UCSD-AML1 (cell line): ENCODE data around the gene C11orf68.
A peak's percentile ranks its signal among the peaks of the same experiment; 100 is the strongest.

ENCODE experiments used
- DNase-seq: peaks from one replicate; lab custom pipeline; 2025; ENCODE audit not compliant: unreplicated experiment; lab: John Stamatoyannopoulos, UW

Gene C11orf68

DNA sequence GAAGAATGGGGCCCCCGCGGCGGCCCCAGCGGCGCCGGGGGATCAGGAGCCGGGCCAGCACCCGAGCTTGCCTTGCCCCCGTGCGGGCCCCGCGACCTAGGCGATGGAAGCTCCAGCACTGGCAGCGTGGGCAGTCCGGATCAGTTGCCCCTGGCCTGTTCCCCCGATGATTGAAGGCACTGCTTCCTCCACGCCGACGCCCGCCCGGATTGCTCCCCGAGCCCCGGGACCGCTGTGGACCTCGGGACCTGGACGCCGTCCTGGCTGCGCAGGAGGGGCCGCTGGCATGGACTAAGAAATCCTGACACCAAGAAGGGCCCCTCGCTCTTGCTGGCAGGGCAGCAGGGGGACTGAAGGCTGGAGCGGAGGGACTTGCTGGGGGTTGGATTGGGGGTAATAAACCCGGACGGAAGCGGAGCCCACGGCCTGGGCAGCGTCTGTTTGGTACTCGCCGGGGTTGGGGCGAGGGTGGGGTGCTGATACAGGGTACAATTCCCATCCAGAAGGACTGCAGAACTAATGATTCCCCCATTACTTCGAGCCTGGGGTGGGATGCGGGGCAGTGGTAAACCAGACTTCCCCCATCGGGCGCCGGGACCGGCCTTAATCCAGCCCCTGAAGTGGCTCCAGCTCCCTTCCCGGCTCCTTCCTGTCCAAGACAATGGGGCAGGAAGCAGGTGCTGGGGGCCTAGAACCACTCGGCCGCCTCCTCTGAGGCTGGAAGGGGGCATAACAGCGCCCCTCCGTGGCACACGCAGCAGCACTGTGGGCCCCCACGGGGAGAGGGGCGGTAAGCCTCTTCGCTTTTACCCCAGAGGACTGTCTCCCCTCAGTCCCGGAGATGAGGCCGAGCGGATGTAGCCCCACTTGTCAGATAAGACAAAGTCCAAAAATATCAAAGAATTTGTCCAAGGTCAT, 27.4 kb downstream of the C11orf68 start:
- peak; percentile 76 for DNase-seq

DNA sequence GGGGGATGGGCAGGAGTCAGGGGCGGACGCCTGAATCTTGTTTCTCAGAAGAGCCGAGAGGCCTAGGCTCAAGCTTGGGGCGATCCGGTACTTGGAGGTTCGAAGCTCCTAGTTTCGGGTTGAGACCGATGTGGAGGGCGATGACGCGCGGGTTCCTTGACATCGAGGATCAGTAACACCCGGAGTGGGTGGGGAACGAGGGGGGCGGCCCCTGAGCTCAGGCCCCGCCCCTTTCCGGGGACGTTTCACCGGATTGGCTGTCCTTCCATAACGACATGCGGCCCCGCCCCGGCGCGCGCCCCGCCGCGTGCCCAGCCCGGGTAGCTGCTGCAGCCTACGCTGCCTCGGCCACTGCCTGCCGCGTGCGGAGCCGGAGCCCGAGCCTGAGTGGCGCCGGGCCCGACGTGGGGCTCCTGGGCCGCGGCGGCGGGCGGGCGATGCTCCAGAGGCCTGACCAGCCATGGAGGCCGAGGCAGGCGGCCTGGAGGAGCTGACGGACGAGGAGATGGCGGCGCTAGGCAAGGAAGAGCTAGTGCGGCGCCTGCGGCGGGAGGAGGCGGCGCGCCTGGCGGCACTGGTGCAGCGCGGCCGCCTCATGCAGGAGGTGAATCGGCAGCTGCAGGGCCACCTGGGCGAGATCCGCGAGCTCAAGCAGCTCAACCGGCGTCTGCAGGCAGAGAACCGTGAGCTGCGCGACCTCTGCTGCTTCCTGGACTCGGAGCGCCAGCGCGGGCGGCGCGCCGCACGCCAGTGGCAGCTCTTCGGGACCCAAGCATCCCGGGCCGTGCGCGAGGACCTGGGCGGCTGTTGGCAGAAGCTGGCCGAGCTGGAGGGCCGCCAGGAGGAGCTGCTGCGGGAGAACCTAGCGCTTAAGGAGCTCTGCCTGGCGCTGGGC, 28.3 kb downstream of the C11orf68 start, which contains the start of gene CCDC85B:
Gene CCDC85B (plus strand): TSS at position 350 of the 895 bp plus-strand sequence. CDS start 111 bp downstream, at position 461.
- DNase-seq = peak; percentile 98

DNA sequence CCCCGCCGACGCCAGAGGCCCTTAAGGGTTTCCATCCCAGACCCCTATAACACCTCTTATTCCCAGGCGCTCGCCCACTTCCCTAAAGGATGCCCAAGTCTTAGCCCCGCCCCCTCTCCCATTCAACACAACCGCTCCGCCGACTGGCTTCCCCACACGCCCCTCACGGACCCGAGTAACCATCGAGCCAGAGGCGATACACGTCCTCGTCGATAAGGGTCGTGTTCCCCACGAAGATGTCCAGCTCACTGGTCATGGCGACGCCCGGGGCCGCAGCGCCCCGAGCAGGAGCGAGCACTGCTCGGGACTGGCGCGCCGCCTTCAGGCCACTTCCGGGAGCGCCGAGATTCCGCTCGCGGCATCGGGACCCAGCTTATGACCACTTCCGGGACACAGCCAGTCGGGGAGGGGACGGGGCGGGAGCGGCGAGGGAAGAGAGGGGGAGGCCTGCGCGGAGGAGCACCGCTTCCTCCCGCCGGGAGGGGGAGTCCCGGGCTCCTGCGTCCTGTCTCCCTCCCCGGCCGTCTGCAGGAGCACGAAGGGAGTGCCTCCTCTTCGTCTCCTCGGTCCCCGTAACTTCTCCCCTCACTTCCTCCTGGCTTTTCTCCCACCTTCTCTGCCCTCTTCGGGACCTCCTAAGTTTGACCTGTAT, 30.6 kb downstream of the C11orf68 start, which contains the start of gene FIBP:
Gene FIBP (minus strand): TSS at position 309 of the 652 bp plus-strand sequence. CDS start 53 bp downstream, at position 256.
- DNase-seq = peak; percentile 98

DNA sequence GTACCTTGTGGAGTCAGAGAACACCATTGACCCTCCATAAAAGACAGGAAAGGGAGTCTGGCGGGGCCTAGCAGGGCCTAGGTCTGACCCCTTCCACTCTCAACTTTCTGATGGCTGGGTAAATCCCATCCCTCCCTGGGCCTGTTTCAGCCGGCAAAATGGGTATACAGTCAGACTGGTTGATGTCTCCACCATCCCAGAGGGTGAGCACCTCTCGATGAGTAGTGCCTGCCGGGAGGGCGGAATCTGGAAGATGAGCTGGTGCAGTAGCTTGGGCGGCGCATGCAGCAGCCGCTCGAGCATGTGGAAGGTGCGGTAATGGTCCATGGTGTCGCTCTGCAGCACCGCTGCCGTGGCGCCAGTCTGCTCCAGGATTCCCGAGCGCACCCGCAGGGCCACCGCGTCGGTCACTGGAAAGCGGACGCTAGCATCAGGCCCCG, 31.1 kb downstream of the C11orf68 start:
- no peak for DNase-seq

DNA sequence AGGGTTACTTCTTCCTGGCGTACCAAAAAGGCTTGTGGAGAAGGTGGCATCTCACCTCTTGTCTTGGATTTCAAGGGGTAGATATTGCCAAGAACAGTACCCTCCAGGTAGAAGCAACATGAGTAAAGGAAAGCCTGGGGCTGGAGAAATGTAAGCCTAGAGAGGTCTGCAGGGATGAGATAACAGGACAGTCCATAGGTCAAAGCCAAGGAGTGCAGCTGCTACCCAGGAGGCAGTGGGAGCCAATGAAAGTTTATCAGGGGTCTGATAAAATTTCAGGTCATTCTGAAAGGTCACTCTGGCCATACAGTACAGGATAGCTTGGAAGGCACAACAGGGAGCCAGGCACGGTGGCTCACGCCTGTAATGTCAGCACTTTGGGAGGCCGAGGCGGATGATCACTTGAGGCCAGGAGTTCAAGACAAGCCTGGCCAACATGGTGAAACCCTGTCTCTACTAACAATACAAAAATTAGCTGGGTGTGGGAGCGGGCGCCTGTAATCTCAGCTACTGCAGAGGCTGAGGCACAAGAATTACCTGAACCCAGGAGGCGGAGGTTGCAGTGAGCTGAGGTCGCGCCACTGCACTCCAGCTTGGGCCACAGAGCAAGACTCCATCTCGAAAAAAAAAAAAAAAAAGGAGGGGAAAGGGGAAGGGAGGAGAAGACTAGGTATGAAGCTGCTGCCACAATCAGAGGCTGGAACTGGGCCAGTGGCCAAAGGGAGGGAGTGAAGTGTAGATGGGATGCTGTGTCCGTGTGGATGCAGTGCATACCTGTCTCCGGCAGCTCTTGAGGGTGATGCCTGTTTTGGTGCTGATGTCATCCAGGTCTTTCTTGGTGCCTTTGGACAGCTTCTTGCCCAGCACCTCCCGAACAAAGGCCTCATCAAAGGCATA, 31.8 kb downstream of the C11orf68 start:
- DNase-seq = no peak

DNA sequence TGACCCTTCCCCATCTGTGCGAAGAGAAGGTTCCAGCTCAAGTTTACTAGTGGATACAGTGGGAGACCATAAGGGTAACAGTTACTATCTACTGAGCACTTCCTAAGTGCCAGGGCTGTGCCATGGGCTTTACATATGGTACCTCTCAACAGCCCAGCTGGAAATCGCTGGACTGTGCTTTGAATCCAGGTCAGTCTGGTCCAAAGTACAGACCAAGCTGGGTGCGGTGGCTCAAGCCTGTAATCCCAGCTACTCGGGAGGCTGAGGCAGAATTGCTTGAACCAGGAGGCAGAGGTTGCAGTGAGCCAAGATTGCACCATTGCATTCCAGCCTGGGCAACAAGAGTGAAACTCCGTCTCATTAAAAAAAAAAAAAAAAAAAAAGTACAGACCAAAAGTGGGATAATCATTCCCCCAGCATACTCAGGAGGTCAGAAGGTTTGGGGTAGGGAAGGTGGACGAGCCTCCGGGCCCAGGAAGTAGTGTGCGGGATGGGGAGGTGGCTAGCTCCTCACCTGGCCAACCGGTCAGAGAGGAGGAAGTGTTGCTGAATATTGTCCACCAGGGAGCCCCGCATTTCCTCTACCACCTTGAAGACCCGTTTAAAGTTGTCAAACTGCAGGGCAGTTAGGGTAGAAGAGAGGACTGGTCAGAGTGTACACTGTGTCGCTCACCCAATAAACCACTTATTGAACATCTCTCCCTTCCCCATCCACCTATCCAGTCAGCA, 32.9 kb downstream of the C11orf68 start:
- no peak for DNase-seq

DNA sequence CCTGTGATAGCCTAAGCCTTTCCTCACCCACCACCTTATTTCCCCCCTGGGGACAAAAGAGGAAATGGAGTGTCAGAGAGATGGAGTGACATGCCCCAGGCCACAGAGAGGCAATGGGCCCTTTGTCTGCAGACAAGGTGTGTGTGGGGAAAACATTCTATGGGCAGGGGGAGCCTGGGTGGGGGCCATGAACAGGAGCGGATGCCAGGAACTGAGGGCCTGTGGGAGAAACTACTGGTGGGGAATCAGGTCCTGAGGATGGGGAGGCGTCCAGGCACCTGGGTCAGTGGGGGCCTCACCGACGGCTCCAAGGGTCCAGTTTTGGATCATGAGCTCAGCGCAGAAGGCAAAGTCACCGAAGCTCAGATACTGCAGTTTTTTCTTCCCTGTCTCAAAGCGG, 33.6 kb downstream of the C11orf68 start:
- no peak for DNase-seq

DNA sequence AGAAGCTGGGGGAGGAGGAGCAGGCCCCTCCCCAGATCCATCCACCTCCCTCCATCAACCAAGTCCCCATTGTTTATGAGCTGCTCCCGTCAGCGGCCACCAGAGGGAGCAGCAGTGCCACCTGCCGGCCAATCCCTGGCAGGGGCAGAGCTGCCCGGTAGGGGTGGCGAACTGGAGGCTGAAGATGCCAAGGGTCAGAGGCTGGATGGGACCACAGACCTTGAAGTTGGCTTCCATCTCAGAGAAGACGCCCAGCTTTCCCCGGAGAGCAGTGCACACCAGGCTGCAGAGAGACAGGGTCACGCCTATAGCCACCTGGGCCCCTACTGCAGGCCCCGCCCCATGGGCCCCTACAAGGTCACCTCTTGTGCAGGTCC, 34.2 kb downstream of the C11orf68 start:
- DNase-seq = peak; percentile 81

DNA sequence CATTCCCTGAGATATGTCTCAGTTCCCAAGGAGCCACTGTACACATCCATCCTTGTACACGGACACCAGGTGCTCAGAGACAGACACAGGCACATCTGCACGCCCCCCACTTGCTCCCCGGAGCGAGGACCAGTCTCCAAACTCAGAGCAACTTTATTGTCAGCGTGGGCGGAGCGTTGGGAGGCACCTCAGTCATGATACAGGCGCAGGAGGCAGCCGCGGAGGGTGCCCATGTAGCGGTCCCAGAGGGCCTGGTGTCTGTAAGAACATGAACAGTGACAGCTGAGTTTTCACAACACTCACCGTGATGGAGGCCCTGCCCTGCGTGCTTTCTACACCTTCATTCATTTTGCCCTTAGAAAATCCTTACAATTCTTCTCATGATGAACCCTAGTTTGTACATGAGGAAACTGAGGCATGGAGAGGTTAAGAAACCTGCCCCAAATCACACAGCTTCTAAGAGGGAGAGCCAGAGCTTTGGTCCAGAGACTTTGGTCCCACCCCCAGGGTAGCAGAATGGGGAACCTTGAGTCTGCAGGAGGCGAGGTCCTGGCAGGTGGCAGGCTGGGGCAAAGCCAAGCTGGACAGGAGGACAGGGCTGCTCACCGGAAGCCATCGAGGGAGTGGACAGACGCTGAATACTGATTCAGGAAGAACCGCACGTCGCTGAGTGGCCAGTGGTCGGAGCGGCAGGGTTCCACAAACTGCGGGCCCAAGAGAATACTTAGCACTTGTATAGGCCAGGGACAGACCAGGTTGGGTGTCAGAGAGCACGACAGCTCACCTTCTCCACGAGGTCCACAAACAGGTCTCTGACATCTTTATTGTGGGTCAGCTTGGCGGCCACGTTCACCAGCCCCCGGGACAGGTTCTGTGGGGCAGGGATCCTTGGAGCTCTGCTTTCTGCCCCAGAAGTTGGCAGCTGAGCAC, 34.8 kb downstream of the C11orf68 start:
- no peak for DNase-seq

DNA sequence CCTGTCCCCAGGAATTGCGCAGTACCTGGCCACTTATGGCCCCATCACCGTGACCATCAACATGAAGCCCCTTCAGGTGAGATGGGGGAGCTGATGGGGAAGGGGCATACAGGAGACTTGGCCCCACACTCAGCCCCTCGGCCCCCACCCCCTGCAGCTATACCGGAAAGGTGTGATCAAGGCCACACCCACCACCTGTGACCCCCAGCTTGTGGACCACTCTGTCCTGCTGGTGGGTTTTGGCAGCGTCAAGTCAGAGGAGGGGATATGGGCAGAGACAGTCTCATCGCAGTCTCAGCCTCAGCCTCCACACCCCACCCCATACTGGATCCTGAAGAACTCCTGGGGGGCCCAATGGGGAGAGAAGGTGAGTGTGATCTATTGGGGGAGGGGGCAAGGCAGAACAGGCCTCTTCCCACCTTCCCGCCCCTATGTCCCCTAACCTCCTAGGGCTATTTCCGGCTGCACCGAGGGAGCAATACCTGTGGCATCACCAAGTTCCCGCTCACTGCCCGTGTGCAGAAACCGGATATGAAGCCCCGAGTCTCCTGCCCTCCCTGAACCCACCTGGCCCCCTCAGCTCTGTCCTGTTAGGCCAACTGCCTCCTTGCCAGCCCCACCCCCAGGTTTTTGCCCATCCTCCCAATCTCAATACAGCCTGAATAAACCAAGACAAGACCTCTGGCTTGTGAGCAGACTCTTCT, 35.7 kb downstream of the C11orf68 start:
- DNase-seq = no peak

DNA sequence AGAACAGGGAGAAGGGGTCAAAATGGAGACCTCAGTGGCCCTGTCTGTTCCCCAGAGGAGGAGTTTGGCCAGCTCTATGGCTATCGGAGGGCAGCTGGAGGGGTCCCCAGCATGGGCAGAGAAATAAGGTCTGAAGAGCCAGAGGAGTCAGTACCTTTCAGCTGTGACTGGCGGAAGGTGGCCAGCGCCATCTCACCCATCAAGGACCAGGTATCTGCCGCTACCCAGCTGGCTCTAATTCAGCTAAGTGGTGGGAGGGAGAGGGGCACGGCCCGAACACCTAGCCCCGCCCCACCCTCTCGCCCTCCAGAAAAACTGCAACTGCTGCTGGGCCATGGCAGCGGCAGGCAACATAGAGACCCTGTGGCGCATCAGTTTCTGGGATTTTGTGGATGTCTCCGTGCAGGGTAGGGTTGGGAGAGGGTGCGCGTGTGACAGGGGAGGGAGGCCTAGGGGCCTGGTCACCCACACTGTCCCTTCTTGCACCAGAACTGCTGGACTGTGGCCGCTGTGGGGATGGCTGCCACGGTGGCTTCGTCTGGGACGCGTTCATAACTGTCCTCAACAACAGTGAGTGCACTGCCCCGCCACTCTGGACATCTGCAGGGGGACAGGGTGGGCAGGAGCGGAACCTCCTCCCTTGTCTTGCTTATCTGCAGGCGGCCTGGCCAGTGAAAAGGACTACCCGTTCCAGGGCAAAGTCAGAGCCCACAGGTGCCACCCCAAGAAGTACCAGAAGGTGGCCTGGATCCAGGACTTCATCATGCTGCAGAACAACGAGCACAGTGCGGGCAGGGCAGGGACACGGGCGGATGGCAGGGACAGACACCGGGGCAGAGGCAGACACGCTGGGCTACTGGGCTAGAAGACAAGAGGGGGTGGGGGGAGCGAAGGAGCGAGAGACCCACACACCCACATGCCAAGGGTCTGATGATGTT, 36.5 kb downstream of the C11orf68 start:
- no peak for DNase-seq

DNA sequence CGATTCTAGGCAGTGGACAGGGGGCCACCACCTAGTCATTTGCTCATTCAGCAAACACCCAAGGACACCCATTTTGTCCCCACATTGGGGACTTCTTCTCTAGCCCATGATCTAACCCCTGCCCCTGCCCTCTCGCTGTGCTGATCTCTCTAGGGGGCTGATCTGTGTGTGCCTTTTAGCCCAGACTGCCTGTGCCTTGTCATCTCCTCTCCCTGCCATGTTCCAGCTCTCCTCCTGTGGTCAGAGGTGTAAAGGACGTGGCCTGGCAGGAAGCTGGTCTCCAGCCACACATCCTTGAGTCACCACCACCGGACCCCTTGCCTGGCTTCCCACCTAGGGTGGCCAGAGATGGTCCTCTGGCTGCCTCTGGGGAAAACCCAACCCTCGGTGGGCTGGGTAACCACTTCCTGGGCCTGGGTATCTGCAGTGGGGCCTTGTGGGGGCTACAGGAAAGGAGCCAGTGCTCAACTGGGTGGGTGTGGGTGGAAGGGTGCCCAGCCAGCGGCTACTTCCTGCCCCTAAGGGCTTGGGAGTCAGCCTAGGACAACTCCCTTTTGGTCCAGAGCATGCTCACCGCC, 37.9 kb downstream of the C11orf68 start:
- DNase-seq = peak; percentile 33

DNA sequence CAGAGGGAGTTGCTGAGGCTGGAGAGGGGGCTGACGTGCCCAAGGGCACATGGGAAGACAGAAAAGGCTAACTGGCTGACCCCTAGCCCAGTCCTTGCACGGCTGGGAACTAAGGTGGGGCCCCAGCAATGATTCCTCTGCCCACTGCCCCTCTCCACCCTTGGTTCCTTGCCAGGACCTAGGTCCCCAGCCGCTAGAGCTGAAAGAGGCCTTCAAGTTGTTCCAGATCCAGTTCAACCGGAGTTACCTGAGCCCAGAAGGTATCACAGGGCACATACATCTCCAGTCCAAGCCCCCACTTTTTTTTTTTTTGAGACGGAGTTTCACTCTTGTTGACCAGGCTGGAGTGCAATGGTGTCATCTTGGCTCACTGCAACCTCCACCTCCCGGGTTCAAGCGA, 38.8 kb downstream of the C11orf68 start:
- DNase-seq = no peak

DNA sequence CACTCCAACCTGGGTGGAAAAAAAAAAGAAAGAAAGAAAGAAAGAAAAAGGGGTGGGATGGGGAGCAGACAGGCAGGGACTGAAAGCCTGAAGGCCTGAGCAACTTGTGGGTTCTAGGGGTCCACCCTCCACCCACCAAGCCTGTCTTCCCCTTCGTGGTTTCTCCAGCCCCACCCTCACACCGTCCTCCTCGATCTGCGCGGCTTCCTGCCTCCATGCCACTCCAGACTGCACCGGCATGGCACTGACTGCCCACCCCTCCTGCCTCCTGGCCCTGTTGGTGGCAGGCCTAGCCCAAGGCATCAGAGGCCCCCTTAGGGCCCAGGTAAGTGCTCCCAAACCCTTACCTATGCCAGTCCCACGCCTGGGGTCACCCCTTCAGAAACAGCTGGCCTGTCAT, 39.2 kb downstream of the C11orf68 start, which contains the start of gene CTSW:
Gene CTSW (plus strand): TSS at position 221 of the 400 bp plus-strand sequence. CDS start 18 bp downstream, at position 239.
- peak; percentile 62 for DNase-seq

DNA sequence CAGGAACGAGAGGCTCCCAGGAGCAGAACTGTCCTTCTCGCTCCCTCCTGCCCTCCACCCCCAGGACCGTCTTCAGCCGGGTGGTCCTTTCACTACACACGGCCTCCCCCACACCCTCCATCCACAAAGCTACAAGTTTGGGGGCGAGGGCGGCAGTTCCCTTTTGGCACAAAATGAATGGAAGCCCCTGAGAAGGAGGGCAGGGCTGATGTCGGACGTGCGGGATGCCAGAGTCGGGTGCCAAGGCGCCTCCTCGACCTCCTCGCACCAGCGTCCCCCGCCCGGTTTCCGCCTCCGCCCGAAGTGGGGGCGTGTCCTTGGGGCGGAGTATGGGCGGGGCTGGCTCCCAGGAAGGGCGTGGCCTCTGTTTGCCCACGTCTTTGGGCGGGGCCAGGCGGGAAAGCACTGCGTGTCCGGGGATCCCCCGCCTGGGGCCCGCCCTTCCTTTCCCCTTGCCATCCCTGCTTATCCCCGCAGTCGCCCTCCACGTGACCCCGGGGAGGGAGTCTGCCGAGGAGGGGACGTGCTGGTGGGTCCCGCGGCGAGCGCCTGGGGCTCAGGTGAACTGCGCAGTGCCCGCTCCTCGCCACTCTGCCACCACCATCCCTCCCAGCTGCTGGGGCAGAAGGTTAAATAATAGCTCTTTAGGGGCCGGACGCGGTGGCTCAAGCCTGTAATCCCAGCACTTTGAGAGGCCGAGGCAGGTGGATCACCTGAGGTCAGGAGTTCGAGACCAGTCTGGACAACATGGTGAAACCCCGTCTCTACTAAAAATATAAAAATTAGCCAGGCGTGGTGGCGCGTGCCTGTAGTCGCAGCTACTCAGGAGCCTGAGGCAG, 45.3 kb downstream of the C11orf68 start:
- DNase-seq = peak; percentile 95
